ENCODE measurements around the gene UBB. TPM values are rescaled to one million over a fixed set of nuclear protein-coding genes. Genes with fewer than 3 reads are reported as not detected.

The UBB gene
- total RNA-seq, 1 experiment from 2014 or later: 2,378 TPM

- no peak for TF ChIP-seq EGR1 (IDR thresholded peaks at IDR 0.05; ENCODE audit: low read depth)
- no peak for TF ChIP-seq POLR2A (IDR thresholded peaks at IDR 0.05; ENCODE audit: borderline replicate concordance, extremely low read depth, insufficient read depth, insufficient read length)
- no peak for TF ChIP-seq ZBTB33 (IDR thresholded peaks at IDR 0.05; ENCODE audit: extremely low read depth, insufficient replicate concordance, low read length)
- no peak for TF ChIP-seq CBX3 (IDR thresholded peaks at IDR 0.05; ENCODE audit: low read depth)
- no peak for TF ChIP-seq YY1 (IDR thresholded peaks at IDR 0.05; ENCODE audit: extremely low read depth, insufficient replicate concordance, low read depth, low read length)
- TF ChIP-seq CTCF (IDR thresholded peaks at IDR 0.05 in 2 of 3, conservative IDR thresholded peaks at IDR 0.05 in 1 of 3; ENCODE audit: borderline replicate concordance in 1 of 3, insufficient read depth in 1 of 3, low read depth in 2 of 3, low read length in 2 of 3): no peak
- no peak for TF ChIP-seq CEBPB (IDR thresholded peaks at IDR 0.05; ENCODE audit: low read depth)
- TF ChIP-seq SIN3A (IDR thresholded peaks at IDR 0.05; ENCODE audit: low read depth): no peak
- no peak for TF ChIP-seq POLR2AphosphoS5 (IDR thresholded peaks at IDR 0.05; ENCODE audit: low read depth, low read length)
- TF ChIP-seq TCF7L2 (IDR thresholded peaks at IDR 0.05; ENCODE audit: borderline replicate concordance, extremely low read depth, insufficient read depth, insufficient read length): no peak
- no peak for TF ChIP-seq EZH2phosphoT487 (IDR thresholded peaks at IDR 0.05; ENCODE audit: borderline replicate concordance)
- no peak overlapping the region for H3K4me2 ChIP-seq (ENCODE audit: low read length)
- no peaks in the 10 kb centered on the region for H3K9me3 ChIP-seq (ENCODE audit: control insufficient read depth in 1 of 2, insufficient read depth in 1 of 2, low read depth in 1 of 2, low read length in 2 of 2)
- ChIA-PET RAD21 (ENCODE audit: low non-redundant PET in 1 of 2, low total read pairs in 2 of 2, uncharacterized antibody in 2 of 2, unreplicated experiment in 2 of 2) (no interaction called here), POLR2A (interaction anchor here (3.6 kb wide), 1 partner anchor 16 kb away, joined by 19 read pairs; no protein-coding TSS in a partner anchor), CTCF (no interaction called here)
- DNase-seq (ENCODE audit: low read depth, low spot score) (no peak), ATAC-seq (no peak)
- H3K9ac ChIP-seq (ENCODE audit: low read length): no peak overlapping the region
- no peaks in the 10 kb centered on the region for H3K27me3 ChIP-seq (ENCODE audit: insufficient read depth, low read length)
- no peaks in the 10 kb centered on the region for H4K20me1 ChIP-seq (ENCODE audit: insufficient read depth)
- intact Hi-C loops (cut with micrococcal nuclease): no loop called here
- BruUV-seq (replicated peaks): no TSS peak
- H3K27ac ChIP-seq (ENCODE audit: low read depth, low read length): no peak overlapping the region
- H3K9me2 ChIP-seq (ENCODE audit: insufficient read depth): no peaks in the 10 kb centered on the region
- no peaks in the 10 kb centered on the region for H3K79me2 ChIP-seq (ENCODE audit: insufficient read depth, low read length)
- no peak overlapping the region for H2AFZ ChIP-seq (ENCODE audit: low read depth, low read length, poor library complexity, severe bottlenecking)
- H3K4me3 ChIP-seq (replicated peaks in 1 of 2; ENCODE audit: low read depth in 1 of 2, low read length in 2 of 2): no peak overlapping the region
- no peaks in the 10 kb centered on the region for H3K36me3 ChIP-seq (ENCODE audit: control insufficient read depth in 1 of 2, insufficient read depth in 2 of 2, low read length in 2 of 2)
- H3K4me1 ChIP-seq (ENCODE audit: control insufficient read depth in 1 of 2, insufficient read depth in 2 of 2, low read length in 2 of 2): peaks cover 34 to 37% of the 10 kb centered on the region in 2 experiments
Measured at GRCh38 chr17:16422416-16422815, 41.5 kb downstream of the UBB start.
